Superior temporal gyrus (tissue), 1 donor: Measurements from ENCODE around the gene ITGB3BP.
"Not testable (repeated sequence)": the region's sequence is repeated elsewhere in the genome, so short reads cannot be mapped to it uniquely, and the experiment has no call there.

Source experiments
- DNase-seq: peaks from one replicate; pipeline ENCODE4 v3.0.0-alpha.2; 2016; ENCODE audit errors: extremely low spot score

Gene ITGB3BP

GRCh38 chr1:63522891-63523728 lies at the start of gene ITGB3BP, which contains the start of gene EFCAB7:
Gene ITGB3BP (minus strand): TSS chr1:63523225. CDS start chr1:63523133, 92 bp downstream.
Gene EFCAB7 (plus strand): TSS chr1:63523525. CDS start chr1:63525573, 2,048 bp downstream.
- peak; percentile 95 for DNase-seq

- DNase-seq = not testable (repeated sequence)
Observed at GRCh38 chr1:63572686-63573085, 49.7 kb upstream of the ITGB3BP start.

GRCh38 chr1:63569640-63570316 lies 46.8 kb upstream of the ITGB3BP start:
- DNase-seq = no peak

- DNase-seq = no peak
Observed at GRCh38 chr1:63569068-63569467, 46.0 kb upstream of the ITGB3BP start.

- no peak for DNase-seq
Observed at GRCh38 chr1:63563745-63564144, 40.7 kb upstream of the ITGB3BP start.

GRCh38 chr1:63559357-63559756 lies 36.3 kb upstream of the ITGB3BP start:
- DNase-seq = no peak

- peak; percentile 65 for DNase-seq
Observed at GRCh38 chr1:63557365-63557987, 34.5 kb upstream of the ITGB3BP start.

- no peak for DNase-seq
Observed at GRCh38 chr1:63555480-63555879, 32.5 kb upstream of the ITGB3BP start.

GRCh38 chr1:63548877-63549276 lies 25.9 kb upstream of the ITGB3BP start:
- DNase-seq = no peak

- DNase-seq = no peak
Observed at GRCh38 chr1:63548303-63548702, 25.3 kb upstream of the ITGB3BP start.

- no peak for DNase-seq
Observed at GRCh38 chr1:63547621-63548294, 24.7 kb upstream of the ITGB3BP start.

GRCh38 chr1:63545780-63546179 lies 22.8 kb upstream of the ITGB3BP start:
- no peak for DNase-seq

GRCh38 chr1:63537940-63538339 lies 14.9 kb upstream of the ITGB3BP start:
- peak; percentile 22 for DNase-seq

- DNase-seq = no peak
Observed at GRCh38 chr1:63537006-63537405, 14.0 kb upstream of the ITGB3BP start.

- DNase-seq = no peak
Observed at GRCh38 chr1:63534406-63534805, 11.4 kb upstream of the ITGB3BP start.

- no peak for DNase-seq
Observed at GRCh38 chr1:63533931-63534330, 10.9 kb upstream of the ITGB3BP start.

GRCh38 chr1:63532727-63533126 lies 9.7 kb upstream of the ITGB3BP start:
- no peak for DNase-seq

- no peak for DNase-seq
Observed at GRCh38 chr1:63524201-63524600, 1.2 kb upstream of the ITGB3BP start.

- DNase-seq = no peak
Observed at GRCh38 chr1:63523738-63524137, 713 bp upstream of the ITGB3BP start.

GRCh38 chr1:63516629-63517028 lies 6.4 kb downstream of the ITGB3BP start:
- DNase-seq = no peak

GRCh38 chr1:63512584-63512983 lies 10.4 kb downstream of the ITGB3BP start:
- no peak for DNase-seq

GRCh38 chr1:63509718-63510117 lies 13.3 kb downstream of the ITGB3BP start:
- no peak for DNase-seq
